A549 (cell line): ENCODE results near the gene HACE1.

Experiments
- BHLHE40 ChIP-seq: IDR thresholded peaks from 2 replicates; pipeline ENCODE4 v1.6.1; 2012; ENCODE audit warnings: low read depth, low read length, inconsistent platforms
- EP300 ChIP-seq, 2 experiments: fragments of >200 bp; sonication (Bioruptor Twin); formaldehyde crosslinking; IDR thresholded peaks; 2 replicates in 1 of 2; 3 replicates in 1 of 2; pipeline ENCODE4 v1.6.1; 2016 to 2017
- ESRRA ChIP-seq: fragments of 150-350 bp; IDR thresholded peaks from 2 replicates; pipeline ENCODE4 v1.6.1; 2014; ENCODE audit warnings: mild to moderate bottlenecking, low read length, borderline replicate concordance
- FOSL2 ChIP-seq, 2 experiments: fragments of 450-650 bp in 1 of 2; fragments of >200 bp in 1 of 2; sonication (Bioruptor Twin) in 1 of 2; formaldehyde crosslinking; IDR thresholded peaks; 2 replicates each; pipeline versions ENCODE4 v1.5.0 to v1.6.1; 2016 to 2020; ENCODE audit warnings: mild to moderate bottlenecking in 1 of 2, moderate library complexity in 1 of 2
- HOXA7 ChIP-seq: fragments of 250-450 bp; sonication (Bioruptor Pico); IDR thresholded peaks from 2 replicates; pipeline ENCODE4 v1.5.0; 2020; ENCODE audit warnings: mild to moderate bottlenecking, moderate library complexity
- JUN ChIP-seq, 2 experiments: fragments of >200 bp; sonication (Bioruptor Twin); formaldehyde crosslinking; IDR thresholded peaks; 2 replicates in 1 of 2; 3 replicates in 1 of 2; pipeline ENCODE4 v1.6.1; 2016 to 2017
- MAX ChIP-seq: IDR thresholded peaks from 2 replicates; pipeline ENCODE4 v1.6.1; 2012
- POLR2A ChIP-seq: IDR thresholded peaks from 2 replicates; pipeline ENCODE4 v1.6.1; 2012; ENCODE audit warnings: mild to moderate bottlenecking, low read length
- RAD21 ChIP-seq, 2 experiments: fragments of >200 bp in 1 of 2; sonication (Bioruptor Twin) in 1 of 2; formaldehyde crosslinking in 1 of 2; IDR thresholded peaks in 1 of 2; conservative IDR thresholded peaks in 1 of 2; 2 replicates in 1 of 2; 3 replicates in 1 of 2; pipeline ENCODE4 v1.6.1; 2012 to 2018; ENCODE audit warnings: inconsistent platforms in 1 of 2
- TF ChIP-seq, protein P1 (sequence below): fragments of >200 bp; sonication (Bioruptor Twin); formaldehyde crosslinking; IDR thresholded peaks from 3 replicates; pipeline ENCODE4 v1.5.1; 2016

DNA sequence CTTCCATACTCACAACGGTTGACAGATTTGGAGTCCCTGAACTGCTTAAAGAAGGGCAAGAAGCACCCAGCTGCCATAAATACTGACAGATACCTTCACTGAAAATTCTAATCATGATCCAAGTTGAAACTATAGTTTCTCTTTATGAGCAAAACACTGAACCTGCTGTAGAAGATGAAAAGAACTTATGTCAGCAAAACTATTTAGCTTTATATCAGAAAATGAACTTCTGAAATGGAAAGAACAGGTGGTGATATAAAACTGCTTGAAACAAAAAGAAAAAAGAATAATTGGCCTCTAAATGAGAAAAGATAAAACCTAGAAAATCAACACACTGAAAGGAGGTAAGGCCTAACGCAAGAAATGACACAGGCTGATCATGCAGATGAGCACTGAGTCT is 72.4 kb downstream of the HACE1 start:
- TF ChIP-seq, protein P1, sequence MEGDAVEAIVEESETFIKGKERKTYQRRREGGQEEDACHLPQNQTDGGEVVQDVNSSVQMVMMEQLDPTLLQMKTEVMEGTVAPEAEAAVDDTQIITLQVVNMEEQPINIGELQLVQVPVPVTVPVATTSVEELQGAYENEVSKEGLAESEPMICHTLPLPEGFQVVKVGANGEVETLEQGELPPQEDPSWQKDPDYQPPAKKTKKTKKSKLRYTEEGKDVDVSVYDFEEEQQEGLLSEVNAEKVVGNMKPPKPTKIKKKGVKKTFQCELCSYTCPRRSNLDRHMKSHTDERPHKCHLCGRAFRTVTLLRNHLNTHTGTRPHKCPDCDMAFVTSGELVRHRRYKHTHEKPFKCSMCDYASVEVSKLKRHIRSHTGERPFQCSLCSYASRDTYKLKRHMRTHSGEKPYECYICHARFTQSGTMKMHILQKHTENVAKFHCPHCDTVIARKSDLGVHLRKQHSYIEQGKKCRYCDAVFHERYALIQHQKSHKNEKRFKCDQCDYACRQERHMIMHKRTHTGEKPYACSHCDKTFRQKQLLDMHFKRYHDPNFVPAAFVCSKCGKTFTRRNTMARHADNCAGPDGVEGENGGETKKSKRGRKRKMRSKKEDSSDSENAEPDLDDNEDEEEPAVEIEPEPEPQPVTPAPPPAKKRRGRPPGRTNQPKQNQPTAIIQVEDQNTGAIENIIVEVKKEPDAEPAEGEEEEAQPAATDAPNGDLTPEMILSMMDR = no peak
- no peak for TF ChIP-seq MAX
- TF ChIP-seq HOXA7 (CRISPR knock-in tag) = no peak
- TF ChIP-seq RAD21 (conservative IDR thresholded peaks at IDR 0.05 in 1 of 2, IDR thresholded peaks at IDR 0.05 in 1 of 2) = no peak
- TF ChIP-seq FOSL2 (IDR thresholded peaks at IDR 0.05) = no peak
- TF ChIP-seq FOSL2 (CRISPR knock-in tag; IDR thresholded peaks at IDR 0.05) = no peak
- TF ChIP-seq JUN (IDR thresholded peaks at IDR 0.05) = no peak
- TF ChIP-seq POLR2A = no peak
- TF ChIP-seq EP300 (IDR thresholded peaks at IDR 0.05) = no peak
- no peak for TF ChIP-seq ESRRA
- no peak for TF ChIP-seq BHLHE40
